D721Med (cell line): ENCODE results near the gene APC.
A peak's percentile ranks its signal among the peaks of the same experiment; 100 is the strongest.
"Not testable (repeated sequence)": the region's sequence is repeated elsewhere in the genome, so short reads cannot be mapped to it uniquely, and the experiment has no call there.

ENCODE experiments used
- DNase-seq: peaks from one replicate; pipeline ENCODE4 v3.0.0; 2011; ENCODE audit warnings: low spot score; ENCODE audit not compliant: insufficient read length
- FAIRE-seq: peaks from 2 replicates; lab custom pipeline; 2011; peaks lifted over from hg19 to GRCh38; lab: Jason Lieb, UNC
- TF ChIP-seq, protein P1 (sequence below): IDR thresholded peaks from 2 replicates; pipeline ENCODE4 v1.5.1; 2012; ENCODE audit warnings: mild to moderate bottlenecking, control low read depth; ENCODE audit not compliant: insufficient read depth; ENCODE audit errors: missing control alignments

APC gene

DNA sequence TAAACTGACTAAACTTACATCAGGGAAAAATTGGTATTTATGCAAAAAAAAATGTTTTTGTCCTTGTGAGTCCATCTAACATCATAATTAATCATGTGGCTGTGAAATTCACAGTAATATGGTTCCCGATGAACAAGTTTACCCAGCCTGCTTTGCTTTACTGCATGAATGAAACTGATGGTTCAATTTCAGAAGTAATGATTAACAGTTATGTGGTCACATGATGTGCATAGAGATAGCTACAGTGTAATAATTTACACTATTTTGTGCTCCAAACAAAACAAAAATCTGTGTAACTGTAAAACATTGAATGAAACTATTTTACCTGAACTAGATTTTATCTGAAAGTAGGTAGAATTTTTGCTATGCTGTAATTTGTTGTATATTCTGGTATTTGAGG is 106.8 kb downstream of the APC start:
- TF ChIP-seq, protein P1, sequence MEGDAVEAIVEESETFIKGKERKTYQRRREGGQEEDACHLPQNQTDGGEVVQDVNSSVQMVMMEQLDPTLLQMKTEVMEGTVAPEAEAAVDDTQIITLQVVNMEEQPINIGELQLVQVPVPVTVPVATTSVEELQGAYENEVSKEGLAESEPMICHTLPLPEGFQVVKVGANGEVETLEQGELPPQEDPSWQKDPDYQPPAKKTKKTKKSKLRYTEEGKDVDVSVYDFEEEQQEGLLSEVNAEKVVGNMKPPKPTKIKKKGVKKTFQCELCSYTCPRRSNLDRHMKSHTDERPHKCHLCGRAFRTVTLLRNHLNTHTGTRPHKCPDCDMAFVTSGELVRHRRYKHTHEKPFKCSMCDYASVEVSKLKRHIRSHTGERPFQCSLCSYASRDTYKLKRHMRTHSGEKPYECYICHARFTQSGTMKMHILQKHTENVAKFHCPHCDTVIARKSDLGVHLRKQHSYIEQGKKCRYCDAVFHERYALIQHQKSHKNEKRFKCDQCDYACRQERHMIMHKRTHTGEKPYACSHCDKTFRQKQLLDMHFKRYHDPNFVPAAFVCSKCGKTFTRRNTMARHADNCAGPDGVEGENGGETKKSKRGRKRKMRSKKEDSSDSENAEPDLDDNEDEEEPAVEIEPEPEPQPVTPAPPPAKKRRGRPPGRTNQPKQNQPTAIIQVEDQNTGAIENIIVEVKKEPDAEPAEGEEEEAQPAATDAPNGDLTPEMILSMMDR = no peak
- no peak for FAIRE-seq
- no peak for DNase-seq

DNA sequence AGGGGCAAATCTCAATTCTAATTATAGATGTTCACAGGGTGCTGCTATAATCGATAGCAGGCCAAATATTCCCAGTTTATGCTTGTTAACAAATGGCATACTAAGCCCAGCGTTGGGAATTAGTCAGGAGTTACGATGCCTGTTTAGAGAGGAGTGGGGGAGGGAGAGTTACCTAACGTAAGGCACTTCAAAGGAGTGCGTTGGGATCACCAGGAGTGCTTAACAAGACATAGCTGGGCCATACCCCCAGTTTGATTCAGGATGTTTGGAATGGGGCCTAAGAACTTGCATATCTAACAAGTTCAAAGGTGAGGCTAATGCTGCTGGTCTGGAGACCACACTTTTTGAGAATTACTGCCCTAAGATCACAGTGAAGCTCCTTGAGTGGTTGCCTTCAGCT is 108.9 kb downstream of the APC start:
- FAIRE-seq = no peak
- TF ChIP-seq, protein P1 = no peak
- no peak for DNase-seq

DNA sequence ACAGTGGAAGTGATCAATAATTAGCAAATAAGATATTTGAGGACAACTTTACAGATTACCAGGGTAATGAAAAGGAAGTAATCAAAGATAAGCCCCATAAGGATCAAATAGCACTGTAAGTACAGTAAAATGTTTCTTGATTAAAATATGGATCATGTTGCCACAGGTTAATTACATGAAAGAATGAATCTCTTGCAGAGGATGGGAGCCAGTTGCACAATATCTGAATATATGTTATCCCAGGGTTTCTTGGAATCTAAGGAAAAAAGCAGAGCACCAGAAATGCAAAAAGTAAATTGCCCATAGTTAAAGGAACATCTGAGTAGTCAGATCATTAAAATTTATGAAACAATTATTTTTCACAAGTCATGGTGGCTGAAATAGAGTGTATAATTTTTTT is 109.6 kb downstream of the APC start:
- TF ChIP-seq, protein P1 = no peak
- DNase-seq = no peak
- FAIRE-seq = no peak

- TF ChIP-seq, protein P1 = peak; percentile 72
- no peak for DNase-seq
- FAIRE-seq = peak; percentile 11
These were observed 110.6 kb downstream of the APC start for GRCh38 chr5:112848116-112848811.

- FAIRE-seq (no peak), DNase-seq (no peak)
- TF ChIP-seq, protein P1 = no peak
These were observed 112.2 kb downstream of the APC start for GRCh38 chr5:112849912-112850311.

GRCh38 chr5:112854651-112855050 is 117.0 kb downstream of the APC start:
- DNase-seq = no peak
- TF ChIP-seq, protein P1 = no peak
- no peak for FAIRE-seq

- DNase-seq = no peak
- no peak for FAIRE-seq
- TF ChIP-seq, protein P1 = no peak
These were observed 120.2 kb downstream of the APC start for GRCh38 chr5:112857866-112858265.

DNA sequence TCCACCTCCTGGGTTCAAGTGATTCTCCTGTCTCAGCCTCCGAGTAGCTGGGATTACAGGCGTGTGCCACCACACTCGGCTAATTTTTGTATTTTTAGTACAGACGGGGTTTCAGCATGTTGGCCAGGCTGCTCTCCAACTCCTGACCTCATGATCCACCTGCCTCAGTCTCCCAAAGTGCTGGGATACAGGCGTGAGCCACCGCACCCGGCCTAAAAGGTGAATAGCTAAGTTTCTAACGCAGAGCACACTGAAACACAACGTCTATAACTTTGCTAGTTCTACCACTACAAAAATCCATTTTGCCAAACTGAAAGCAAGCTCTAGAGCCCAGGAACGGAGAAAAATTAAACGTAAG is 122.9 kb downstream of the APC start:
- DNase-seq, FAIRE-seq: not testable (repeated sequence)
